OCI-LY3 (cell line): ENCODE results near the gene QPCT.

Source experiments
- H2AFZ ChIP-seq: fragments of 200-600, 300-600 bp; shearing (Covaris generic); 2 replicates; pipeline ENCODE4 v1.6.0; 2014; ENCODE audit warnings: antibody characterized with exemption, low read depth, low read length
- H3K27ac ChIP-seq: fragments of 200-600, 300-600 bp; sonication (generic); 2 replicates; pipeline ENCODE4 v1.5.1; 2014; ENCODE audit warnings: mild to moderate bottlenecking, low read length, moderate library complexity, mixed read lengths
- H3K27me3 ChIP-seq: fragments of 200-600, 300-600 bp; sonication (generic); 2 replicates; pipeline ENCODE4 v1.6.1; 2014; ENCODE audit warnings: low read depth, low read length, mixed read lengths
- H3K36me3 ChIP-seq: fragments of 200-600, 300-600 bp; sonication (generic); replicated peaks from 2 replicates; pipeline ENCODE3; 2014; ENCODE audit warnings: low read depth, low read length, mixed read lengths
- H3K4me1 ChIP-seq: fragments of 300-600, 200-600 bp; sonication (generic); 2 replicates; pipeline ENCODE4 v1.6.1; 2014; ENCODE audit warnings: low read length, mixed read lengths
- H3K4me2 ChIP-seq: fragments of 200-600, 300-600 bp; sonication (generic); 2 replicates; pipeline ENCODE4 v1.6.1; 2014; ENCODE audit warnings: low read length, mixed read lengths
- H3K4me3 ChIP-seq: fragments of 300-600, 200-600 bp; sonication (generic); 2 replicates; pipeline ENCODE4 v1.5.1; 2014; ENCODE audit warnings: antibody characterized with exemption, mild to moderate bottlenecking, low read length, moderate library complexity
- H3K79me2 ChIP-seq: fragments of 300-600, 200-600 bp; shearing (Covaris generic); 2 replicates; pipeline ENCODE4 v1.6.1; 2014; ENCODE audit warnings: mild to moderate bottlenecking, low read length, mixed read lengths
- H3K9ac ChIP-seq: fragments of 300-600, 200-600 bp; shearing (Covaris generic); 2 replicates; pipeline ENCODE4 v1.6.0; 2014; ENCODE audit warnings: mild to moderate bottlenecking, low read length, moderate library complexity
- H3K9me3 ChIP-seq: fragments of 200-600, 300-600 bp; shearing (Covaris generic); 2 replicates; pipeline ENCODE4 v1.6.1; 2014; ENCODE audit warnings: low read length, mixed read lengths; ENCODE audit not compliant: insufficient read depth
- H4K20me1 ChIP-seq: fragments of 200-600, 300-600 bp; sonication (generic); 2 replicates; pipeline ENCODE4 v1.6.1; 2016; ENCODE audit warnings: low read length, mixed read lengths; ENCODE audit not compliant: insufficient read depth
- EZH2phosphoT487 ChIP-seq: fragments of 200-600 bp; shearing (Covaris generic); IDR thresholded peaks from 2 replicates; pipeline ENCODE4 v1.6.1; 2018; ENCODE audit warnings: antibody characterized with exemption, mixed run types, low read depth
- TF ChIP-seq, protein P1 (sequence below): fragments of 200-600, 300-600 bp; sonication (generic); IDR thresholded peaks from 2 replicates; pipeline ENCODE4 v1.5.1; 2014; ENCODE audit warnings: antibody characterized with exemption, low read length, low read depth

QPCT gene

DNA sequence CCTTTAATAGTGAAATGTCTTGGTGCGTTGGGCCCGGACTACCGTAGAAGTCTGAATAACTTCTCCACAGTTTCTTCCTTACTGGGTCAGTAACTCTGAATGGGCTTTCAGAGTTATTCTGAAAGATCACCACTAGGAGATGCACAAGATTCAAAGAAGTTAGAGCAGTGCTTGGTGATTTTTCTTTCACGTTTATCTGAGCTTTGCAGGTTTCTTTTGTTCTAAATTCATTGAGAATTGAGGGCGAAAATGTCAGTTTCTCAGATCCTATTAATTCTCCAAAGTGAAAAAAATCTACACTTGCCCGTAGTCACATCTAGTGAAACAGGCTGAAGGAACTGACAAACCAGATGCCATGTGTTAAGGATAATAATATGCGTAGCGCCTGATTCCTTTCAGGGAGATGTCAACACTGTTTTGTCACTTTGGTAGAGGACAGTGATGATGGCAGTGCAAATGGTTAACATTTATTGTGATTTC is 70.1 kb downstream of the QPCT start:
- H3K36me3 ChIP-seq, result no peaks in the 10 kb centered on the region
- H3K4me2 ChIP-seq, result peak overlapping the region; percentile 56
- no peak overlapping the region for H3K9ac ChIP-seq
- H3K27me3 ChIP-seq, result no peaks in the 10 kb centered on the region
- peak overlapping the region; percentile 41; the same call in 1 of the 2 replicates for H3K4me3 ChIP-seq
- no peaks in the 10 kb centered on the region for H4K20me1 ChIP-seq
- no peak overlapping the region; the same call in 1 of the 2 replicates for H2AFZ ChIP-seq
- no peak overlapping the region for H3K27ac ChIP-seq
- peaks cover 6% of the 10 kb centered on the region; the same call in 1 of the 2 replicates for H3K4me1 ChIP-seq
- no peaks in the 10 kb centered on the region for H3K9me3 ChIP-seq
- TF ChIP-seq, protein P1, sequence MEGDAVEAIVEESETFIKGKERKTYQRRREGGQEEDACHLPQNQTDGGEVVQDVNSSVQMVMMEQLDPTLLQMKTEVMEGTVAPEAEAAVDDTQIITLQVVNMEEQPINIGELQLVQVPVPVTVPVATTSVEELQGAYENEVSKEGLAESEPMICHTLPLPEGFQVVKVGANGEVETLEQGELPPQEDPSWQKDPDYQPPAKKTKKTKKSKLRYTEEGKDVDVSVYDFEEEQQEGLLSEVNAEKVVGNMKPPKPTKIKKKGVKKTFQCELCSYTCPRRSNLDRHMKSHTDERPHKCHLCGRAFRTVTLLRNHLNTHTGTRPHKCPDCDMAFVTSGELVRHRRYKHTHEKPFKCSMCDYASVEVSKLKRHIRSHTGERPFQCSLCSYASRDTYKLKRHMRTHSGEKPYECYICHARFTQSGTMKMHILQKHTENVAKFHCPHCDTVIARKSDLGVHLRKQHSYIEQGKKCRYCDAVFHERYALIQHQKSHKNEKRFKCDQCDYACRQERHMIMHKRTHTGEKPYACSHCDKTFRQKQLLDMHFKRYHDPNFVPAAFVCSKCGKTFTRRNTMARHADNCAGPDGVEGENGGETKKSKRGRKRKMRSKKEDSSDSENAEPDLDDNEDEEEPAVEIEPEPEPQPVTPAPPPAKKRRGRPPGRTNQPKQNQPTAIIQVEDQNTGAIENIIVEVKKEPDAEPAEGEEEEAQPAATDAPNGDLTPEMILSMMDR, result peak; percentile 91
- TF ChIP-seq EZH2phosphoT487, result no peak
- no peaks in the 10 kb centered on the region for H3K79me2 ChIP-seq

DNA sequence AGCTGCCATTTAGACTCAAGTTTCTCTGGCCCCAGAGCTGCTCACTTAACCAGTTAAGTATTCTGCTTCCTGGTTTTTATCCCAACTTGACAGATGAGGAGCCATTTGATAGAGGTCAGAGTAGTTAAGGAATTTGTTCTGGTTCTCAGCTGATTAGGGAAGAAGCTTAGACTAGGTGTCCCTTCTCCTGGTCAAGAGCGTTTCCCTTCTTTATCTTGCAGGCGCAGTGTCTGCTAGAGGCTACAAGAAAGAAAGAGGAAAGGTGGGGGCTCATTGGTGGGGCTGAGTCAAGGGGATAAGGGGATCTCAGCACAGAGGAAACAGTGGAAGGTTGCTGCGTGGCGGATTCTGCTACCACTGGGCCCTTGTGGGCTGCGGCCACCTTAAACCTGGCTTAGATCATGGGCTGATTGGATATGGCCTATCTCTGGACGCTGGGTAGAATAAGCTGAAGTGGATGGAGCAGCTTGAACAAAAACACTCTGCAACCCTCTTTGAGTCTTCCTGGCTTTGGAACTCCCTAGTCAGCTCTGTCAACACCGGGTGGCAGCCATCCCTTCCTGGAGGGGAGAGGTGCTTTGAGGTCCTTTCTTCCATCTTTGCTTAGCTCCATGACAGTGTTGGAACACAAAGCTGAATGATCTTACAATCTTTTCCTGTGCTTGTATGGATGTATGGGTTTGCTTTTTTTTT is 70.8 kb downstream of the QPCT start:
- H3K27me3 ChIP-seq, result no peaks in the 10 kb centered on the region
- no peak overlapping the region for H3K27ac ChIP-seq
- no peaks in the 10 kb centered on the region for H3K79me2 ChIP-seq
- H3K9me3 ChIP-seq, result no peaks in the 10 kb centered on the region
- no peak overlapping the region for H3K4me3 ChIP-seq
- H2AFZ ChIP-seq, result no peak overlapping the region
- H3K9ac ChIP-seq, result no peak overlapping the region
- H3K4me2 ChIP-seq, result no peak overlapping the region
- TF ChIP-seq, protein P1, result peak; percentile 38
- no peak for TF ChIP-seq EZH2phosphoT487
- H4K20me1 ChIP-seq, result no peaks in the 10 kb centered on the region
- H3K36me3 ChIP-seq, result no peaks in the 10 kb centered on the region
- H3K4me1 ChIP-seq, result peaks cover 6% of the 10 kb centered on the region; the same call in 1 of the 2 replicates

DNA sequence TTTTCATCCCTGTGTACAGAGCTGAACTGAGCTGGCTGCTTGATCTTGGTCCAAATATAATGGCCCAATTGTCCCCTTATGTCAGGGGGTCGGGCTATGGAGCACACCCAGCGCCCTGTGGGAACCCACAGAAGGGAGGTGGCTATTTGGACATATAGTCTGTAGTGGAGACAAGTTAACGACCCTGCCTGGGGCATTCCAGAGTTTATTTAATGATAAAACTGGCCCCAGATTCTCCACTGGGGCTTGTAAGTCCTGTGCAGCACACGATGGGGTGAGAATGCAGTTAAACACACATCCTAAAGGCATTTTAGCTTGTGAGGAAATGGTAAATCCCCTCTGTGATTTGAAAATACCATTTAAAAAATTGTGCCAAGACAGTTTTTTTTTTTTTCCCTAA is 72.9 kb downstream of the QPCT start:
- no peak overlapping the region for H2AFZ ChIP-seq
- H3K4me3 ChIP-seq, result no peak overlapping the region
- H3K36me3 ChIP-seq, result no peaks in the 10 kb centered on the region
- H3K4me1 ChIP-seq, result peaks cover 6% of the 10 kb centered on the region; the same call in 1 of the 2 replicates
- no peaks in the 10 kb centered on the region for H3K79me2 ChIP-seq
- H3K27me3 ChIP-seq, result no peaks in the 10 kb centered on the region
- H4K20me1 ChIP-seq, result no peaks in the 10 kb centered on the region
- H3K4me2 ChIP-seq, result no peak overlapping the region
- TF ChIP-seq, protein P1, result no peak
- TF ChIP-seq EZH2phosphoT487, result no peak
- H3K9ac ChIP-seq, result no peak overlapping the region
- H3K9me3 ChIP-seq, result no peaks in the 10 kb centered on the region
- no peak overlapping the region for H3K27ac ChIP-seq

DNA sequence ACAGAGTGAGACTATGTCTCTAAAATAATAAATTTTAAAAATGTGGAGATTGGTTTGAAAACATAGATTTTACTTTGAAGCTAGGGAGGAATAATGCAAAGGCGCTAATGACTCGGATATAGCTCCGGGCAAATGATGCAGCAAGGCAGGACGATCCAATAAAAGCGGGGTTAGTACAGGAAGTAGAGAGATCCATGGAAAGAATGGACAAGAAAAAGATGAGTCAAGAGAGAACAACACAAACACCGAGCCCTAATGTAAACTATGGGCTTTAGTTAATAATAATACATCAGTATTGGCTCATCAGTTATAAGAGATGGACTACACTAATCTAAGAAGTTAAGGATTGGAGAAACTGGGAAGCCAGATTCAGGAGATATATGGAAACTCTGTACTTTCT is 74.5 kb downstream of the QPCT start:
- no peak overlapping the region for H2AFZ ChIP-seq
- no peaks in the 10 kb centered on the region for H3K9me3 ChIP-seq
- H3K4me3 ChIP-seq, result no peak overlapping the region
- H3K79me2 ChIP-seq, result no peaks in the 10 kb centered on the region
- TF ChIP-seq, protein P1, result no peak
- no peak for TF ChIP-seq EZH2phosphoT487
- H3K27ac ChIP-seq, result no peak overlapping the region
- peaks cover 6% of the 10 kb centered on the region; the same call in 1 of the 2 replicates for H3K4me1 ChIP-seq
- no peaks in the 10 kb centered on the region for H3K27me3 ChIP-seq
- H4K20me1 ChIP-seq, result no peaks in the 10 kb centered on the region
- H3K36me3 ChIP-seq, result no peaks in the 10 kb centered on the region
- no peak overlapping the region for H3K9ac ChIP-seq
- no peak overlapping the region for H3K4me2 ChIP-seq
